NCI-H748 (cell line): Measurements from ENCODE around the gene GALNT9.

Experiments
- DNase-seq: peaks from one replicate; lab custom pipeline; 2025; ENCODE audit not compliant: unreplicated experiment; lab: John Stamatoyannopoulos, UW

GALNT9 gene

DNA sequence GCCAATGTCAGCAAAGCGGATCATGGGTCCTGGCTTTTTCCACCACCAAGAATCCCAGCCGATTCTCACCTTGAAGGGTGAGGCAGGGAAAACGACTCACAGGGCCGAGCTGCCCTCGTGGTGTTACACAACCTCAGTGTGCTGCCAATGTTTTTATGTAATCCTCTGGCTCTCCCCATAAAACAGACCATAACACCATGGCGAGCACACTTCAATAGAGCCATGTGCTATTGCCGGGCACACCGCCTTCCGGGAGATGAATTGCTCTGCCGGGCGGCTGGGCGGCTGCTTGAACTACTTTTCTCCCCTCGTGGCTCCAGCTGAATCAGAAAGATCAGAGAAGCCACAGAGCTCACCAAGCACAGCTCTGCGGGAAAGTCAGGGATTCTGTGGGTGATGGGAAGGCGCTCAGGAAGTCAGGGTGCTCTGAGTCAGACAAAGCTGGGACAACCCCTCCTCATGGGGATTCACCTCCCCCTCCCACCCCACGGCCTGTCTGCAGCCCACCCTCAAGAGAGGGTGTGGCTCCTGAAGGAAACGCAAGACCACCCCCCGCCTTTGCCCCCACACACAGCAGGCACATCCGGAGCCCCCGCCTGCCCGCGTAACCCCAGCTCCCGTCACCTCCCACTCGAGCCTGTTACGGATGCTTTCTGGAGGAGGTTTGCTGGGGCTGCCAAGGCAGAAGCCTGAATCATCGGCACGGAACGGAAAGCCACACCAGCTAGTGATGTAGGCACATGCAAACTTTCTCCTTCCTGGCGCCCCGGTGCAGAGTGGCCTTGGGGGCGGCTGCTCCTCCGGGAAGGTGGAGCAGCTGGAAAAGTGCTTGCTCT lies 1.8 kb downstream of the GALNT9 start:
- no peak for DNase-seq

DNA sequence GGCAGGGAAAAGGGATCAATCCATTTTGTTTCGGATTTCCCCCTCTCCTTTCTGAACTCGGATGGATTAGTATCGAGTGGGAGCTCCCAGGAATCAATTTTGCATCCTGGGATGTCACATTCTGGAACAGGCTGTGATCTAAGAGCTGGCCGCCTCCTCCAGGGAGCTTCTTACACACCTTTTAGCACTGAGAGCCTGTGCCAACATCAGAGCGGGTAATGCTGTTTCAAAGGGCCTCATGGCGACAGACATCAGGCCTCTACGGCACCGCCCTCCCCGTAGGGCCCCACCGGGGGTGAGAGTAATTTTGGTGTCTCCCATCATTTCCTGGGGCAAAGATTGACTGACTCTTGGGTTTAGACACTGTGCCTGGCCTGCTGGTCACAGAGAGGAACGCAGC lies 2.7 kb downstream of the GALNT9 start:
- DNase-seq: no peak

DNA sequence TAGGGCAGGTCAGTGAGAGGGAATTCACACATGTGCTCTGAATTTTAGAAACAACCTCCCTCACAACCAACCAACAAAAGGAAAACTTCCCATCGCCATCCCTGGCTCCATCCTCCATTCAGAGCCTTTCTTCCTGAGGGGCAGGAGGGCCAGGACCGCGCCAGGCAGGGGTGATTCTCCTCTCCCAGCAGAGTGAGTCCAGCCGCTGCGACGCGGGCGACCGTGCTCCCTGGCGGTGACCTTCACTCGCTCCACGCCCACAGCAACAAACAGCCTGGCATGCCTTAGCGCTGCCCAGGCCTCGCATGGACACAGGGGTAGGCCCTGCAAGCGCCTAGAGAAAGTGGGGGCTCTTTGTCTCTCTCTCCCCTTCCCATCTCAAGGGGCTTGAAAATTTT lies 3.7 kb downstream of the GALNT9 start:
- no peak for DNase-seq

DNA sequence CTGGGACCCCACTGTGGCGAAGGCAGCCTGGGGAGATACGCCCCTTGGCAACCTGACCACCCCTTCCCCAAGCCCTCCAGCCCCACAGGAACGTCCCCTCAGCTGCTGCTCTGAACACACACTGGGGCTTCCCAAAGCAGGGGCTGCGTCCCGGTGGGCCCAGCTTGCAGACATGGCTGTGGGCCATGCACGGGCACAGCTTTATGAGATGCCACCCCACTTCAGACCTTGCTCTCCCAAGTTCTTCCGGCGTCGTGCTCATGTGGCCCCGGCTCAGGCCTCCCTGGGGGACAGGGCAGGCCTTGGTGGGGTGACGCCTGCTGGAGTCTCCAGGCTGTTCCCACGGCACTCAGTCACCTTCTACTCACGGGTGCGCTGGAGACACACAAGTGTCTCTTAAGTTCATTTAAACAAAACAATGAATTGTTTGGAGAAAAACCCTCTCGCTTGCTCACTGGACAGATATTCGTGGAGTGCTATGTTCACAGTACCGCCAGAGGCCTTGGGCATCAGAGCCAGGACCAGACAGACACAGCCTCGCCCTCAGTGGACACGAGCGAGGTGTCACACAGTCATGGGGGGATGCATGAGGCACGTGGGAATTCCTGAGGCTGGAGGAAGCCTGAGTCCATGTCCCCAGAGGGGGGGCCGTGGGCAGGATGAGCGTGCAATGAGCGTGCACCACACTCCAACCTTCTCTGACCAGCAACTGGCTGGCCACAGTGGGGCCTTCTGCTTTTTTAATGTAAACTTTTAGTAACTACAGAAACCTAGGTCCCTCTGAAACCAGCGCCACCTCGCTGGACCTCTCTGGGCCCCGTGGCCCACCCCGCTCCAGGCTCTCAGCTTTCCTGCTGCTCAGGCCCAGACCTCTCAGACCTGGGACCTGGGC lies 4.3 kb downstream of the GALNT9 start:
- no peak for DNase-seq

DNA sequence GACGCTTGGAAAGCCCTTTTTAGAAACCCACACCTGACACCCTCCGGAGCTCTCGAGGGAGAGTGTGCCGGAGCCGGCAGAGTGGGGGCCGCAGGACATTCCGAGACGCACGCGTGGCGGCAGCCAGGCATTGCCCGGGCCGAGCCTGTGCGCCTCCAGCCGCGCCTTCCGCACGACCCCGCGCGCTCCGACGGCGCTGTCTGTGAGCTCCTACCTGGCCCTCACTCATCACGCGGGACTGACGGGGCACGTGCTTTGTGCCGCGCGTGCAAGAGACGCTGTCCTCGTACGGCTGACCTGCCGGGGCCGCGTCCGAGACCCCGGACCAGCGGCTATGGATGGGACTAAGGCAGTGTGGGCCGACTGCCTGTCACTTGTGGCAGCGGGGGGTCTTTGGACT lies 5.2 kb downstream of the GALNT9 start:
- DNase-seq: no peak

GRCh38 chr12:132323171-132324010 lies 6.0 kb downstream of the GALNT9 start:
- no peak for DNase-seq

- DNase-seq: no peak
Measured at GRCh38 chr12:132322206-132323132, 6.9 kb downstream of the GALNT9 start.

DNA sequence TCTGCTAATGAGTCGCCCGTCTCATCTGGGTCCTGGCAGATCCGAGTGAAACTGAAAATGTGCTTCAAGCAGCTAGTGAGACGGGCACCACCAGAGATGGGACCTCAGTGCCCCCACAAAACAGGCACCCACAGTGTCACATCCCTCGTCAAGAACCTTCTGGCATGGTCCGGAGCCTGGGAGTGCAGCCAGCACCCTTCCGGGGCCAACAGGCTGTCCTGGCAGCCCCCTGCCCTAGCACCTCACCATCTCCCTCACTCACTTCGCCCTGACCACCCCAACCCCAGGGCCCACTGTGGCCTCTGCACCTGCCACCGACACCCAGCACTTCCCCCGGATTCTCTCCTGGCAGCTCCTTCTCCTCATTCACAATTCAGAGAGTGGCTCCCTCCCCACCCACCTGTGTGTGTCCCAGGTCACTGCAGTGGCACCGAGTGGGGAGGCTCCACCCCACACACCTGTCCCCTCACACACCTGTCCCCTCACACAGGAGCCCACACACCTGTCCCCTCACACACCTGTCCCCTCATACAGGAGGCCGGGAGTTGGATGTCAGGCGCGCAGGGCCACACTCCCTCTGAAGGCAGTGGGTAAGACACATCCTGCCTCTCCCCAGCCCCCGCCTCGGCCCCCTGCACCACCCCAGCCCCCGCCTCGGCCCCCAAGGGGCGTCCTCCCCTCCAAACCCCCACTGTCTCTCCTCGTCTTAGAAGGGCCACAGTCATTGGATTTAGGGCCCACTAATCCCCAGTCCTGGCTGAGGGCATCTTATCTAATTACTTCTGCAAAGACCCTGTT lies 7.9 kb downstream of the GALNT9 start:
- peak; percentile 31 for DNase-seq

GRCh38 chr12:132320767-132321211 lies 8.6 kb downstream of the GALNT9 start:
- DNase-seq: no peak

DNA sequence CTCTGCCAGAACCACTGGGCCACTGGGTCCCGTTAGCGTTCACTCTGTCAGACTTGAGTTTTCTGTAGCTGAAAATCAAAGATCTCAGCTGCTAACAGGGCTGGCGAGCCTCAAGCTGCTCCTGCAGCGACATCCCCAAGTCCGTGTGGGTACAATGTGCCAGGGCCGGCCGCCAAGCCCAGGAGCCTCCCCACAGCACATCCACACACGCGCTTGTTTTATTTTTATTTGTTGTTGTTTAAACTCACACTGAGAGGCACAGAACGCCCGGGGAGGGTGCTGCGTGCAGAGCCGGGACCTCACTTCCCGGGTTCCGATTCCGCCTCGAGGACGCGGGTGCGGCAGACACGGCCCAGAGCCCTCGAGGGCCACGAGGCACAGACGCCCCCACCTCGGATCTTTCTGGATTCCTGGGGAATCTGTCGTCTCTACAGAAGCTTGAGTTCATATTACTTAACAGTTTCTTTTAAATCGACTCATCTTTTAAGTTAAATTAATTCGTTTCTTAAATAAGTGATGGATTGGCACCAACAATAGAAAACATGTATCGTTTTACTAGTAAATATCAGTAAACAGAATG lies 9.3 kb downstream of the GALNT9 start:
- DNase-seq: no peak

GRCh38 chr12:132319359-132319950 lies 9.9 kb downstream of the GALNT9 start:
- DNase-seq: no peak

DNA sequence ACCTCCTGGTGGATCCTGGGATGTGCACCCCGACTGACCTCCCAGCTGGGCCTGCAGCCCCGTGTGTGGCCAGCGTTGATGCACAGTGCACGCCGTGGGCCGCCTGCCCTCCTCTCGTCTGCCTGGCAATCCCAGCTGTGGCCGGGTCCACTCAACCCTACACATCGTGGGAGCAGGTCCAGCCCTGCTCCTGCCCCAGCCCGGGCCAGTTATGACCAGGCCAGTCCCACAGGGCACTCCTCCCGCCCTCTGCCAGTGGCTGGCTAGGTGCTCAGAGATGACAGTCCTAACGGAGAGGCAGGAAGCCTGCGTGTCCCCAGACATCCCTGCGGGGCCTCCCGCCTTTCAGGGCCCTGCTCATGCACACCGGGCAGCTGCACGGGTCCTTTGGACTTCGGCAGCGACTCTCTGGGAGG lies 10.8 kb downstream of the GALNT9 start:
- DNase-seq: no peak

DNA sequence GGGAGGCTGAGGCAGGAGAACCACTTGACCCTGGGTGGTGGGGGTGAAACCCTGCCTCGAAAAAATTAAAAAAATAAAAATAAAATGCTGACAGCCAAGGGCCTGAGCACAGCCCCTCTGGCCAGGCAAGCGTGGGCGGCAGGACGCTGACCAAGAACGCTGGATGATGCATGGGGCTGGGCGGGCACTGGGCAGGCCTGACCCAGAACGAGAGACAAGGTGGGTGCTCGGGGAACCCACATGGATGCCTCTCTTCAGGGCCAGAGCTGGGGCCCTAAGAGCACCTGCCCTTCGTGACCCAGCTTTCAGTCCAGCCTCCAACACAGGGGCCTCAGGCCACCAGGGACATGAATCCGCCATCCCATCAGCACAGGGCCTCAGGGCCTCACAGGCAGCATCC lies 11.3 kb downstream of the GALNT9 start:
- no peak for DNase-seq

DNA sequence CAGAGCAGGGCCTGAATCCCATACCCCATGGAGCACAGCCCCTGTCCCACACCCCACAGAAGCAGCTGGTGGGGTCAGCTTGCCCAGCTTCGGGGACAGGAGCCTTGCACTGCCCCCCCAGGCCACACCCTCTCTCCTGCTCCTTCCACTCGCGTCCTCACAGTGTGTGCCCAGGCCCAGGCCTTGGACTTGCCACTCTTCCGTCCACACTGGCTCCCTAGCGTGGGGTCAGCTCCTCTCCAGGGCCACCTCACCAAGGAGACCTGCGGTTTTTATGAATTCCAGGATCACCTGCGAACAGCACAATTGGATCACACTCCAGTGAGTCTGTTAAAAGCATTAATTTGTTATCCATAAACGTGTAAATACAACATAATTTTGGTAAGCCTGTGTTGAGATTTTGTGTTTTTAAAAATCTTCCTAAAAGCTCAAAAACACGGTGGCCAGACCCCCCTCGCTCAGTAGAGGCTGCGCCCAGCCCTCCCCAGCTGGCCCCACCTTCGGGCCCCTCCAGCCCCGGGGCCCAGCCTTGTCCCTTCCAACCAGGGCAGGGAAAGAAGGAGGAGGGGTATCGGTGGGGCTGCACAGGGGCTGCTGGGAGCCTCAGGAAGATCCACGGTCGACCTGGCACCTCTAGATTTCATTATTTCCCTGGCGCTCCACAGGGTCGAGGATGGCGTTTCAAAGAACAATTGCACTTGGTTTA lies 12.0 kb downstream of the GALNT9 start:
- DNase-seq: no peak

DNA sequence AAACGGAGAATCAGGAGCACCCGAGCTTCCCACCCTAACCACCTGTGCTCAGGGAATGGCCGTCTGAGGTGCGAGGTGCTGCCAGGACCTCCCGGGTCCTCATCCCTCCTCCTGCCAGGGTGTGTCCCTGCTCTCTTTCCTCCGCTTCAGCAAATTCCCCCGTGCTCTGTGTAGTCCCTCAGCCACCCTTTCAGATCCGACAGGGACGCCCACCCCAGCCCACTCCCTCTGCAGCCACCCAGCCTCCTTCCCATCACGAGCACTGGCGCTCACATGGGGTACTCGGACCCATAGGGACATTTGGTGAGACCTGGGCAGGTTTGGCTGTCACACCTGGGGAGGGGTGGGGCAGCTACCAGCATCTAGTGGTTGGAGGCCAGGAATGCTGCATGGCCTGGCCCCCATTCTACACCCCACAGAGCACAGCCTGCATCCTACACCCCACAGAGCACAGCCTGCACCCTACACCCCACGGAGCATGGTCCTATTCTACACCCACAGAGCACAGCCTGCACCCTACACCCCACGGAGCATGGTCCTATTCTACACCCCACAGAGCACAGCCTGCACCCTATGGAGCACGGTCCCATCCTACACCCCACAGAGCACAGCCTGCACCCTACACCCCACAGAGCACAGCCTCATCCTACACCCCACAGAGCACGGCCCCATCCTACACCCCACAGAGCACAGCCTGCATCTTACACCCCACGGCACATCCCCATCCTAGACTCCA lies 12.7 kb downstream of the GALNT9 start:
- no peak for DNase-seq

- DNase-seq: no peak
Measured at GRCh38 chr12:132315951-132316350, 13.4 kb downstream of the GALNT9 start.

DNA sequence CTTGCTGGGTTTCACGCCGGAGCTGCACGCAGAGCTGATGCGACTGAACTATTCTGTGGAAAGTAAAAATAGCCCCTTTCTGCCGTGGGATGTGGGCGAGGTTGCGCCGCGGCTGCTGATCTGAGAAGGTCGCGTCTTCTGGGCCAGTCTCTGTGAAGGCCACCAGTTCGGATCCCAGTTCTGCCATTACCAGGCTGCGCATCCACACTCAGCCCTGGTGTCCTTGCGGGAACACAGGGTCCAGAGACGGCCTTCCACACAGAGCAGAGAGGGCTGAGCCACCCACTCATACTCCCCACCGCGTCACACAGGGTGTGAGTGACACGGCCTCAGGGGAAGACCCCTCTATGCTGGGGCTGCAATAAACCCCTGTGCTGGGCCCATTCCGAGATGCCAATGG lies 13.9 kb downstream of the GALNT9 start:
- no peak for DNase-seq
